ENCODE results near the gene IGF2BP3.
"Not testable (repeated sequence)": the region's sequence is repeated elsewhere in the genome, so short reads cannot be mapped to it uniquely, and the experiment has no call there.

IGF2BP3 gene

DNA sequence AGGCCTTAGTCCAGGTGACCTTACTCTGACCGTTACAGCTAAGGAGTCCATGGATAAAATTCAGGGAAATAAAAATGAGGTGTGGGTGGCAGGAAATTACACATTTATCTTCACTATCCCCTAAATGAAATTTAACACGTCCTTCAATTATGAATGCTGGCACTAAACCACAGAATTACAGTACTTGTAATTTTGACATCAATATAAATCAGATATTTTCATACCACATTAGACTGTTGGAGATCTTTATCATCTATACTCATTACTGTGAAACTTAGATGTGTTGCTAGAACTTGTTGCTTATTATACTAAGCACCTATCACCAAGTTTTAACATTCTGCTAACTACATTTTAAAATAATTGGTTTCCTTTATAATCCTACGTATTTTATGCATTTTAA, 51.1 kb downstream of the IGF2BP3 start:
- DNase-seq = no peak

DNA sequence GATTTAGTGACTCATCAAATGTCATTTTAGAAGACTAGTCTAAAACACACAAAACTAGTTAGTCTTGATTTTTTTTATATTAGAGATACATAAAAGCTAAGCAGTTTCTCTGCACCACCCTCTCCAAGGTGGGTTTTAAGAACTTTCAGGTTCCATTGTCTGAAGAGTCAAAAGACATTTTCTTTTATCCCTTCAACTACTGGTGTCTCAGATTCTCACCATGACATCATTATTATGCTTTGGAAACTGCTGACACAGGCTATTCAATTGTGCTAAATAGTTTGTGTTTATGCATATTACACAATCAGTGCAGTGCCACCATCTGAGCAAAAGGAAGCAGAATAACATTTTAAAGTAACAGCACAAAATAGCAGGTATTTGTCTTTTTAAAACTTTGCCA, 52.2 kb downstream of the IGF2BP3 start:
- DNase-seq = peak; percentile 22

DNA sequence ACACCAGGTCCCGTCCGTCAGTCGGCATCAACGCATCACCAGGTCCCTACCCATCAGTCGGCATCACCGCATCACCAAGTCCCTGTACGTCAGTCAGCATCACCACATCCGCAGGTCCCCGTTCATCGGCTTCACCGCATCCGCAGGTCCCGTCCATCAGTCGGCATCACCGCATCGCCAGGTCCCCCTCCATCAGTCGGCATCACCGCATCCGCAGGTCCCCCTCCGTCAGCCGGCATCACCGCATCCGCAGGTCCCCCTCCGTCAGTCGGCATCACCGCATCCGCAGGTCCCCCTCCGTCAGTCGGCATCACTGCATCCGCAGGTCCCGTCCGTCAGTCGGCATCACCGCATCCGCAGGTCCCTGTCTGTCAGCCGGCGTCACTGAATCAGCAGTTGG, 55.1 kb downstream of the IGF2BP3 start:
- no peak for DNase-seq

DNA sequence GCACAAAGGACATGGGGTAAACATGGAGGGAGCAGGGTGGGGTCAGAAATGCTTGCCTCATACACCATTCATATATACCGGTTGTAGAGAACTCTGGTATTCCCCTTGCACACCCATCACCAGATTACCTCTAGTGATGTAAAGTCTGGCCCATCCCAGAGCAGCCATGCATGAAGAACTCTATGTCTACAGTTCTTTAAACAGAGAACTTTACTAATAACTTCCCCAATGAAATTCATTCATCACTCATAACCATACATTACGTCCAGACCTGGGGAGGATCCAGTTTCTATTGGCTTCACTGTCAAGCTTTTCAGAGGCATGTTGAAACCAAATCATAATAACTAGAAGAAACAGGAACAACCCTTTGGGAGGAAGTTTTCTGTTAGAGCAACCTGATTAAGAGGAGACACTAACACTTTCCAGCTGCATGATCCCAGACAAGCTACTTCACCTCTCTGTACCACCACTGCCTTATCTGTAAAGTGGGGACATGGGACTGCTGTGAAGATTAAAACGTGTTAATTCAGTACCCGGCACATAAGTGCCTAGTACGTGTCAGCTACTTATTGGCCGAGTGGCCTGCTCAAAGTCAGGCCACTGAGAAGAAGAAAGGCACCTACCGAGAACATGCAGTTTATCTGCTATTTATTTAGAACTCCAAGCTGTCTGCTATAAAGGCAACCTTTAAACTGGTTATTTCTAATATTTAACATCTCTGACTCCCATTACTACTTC, 59.7 kb downstream of the IGF2BP3 start:
- no peak for DNase-seq

DNA sequence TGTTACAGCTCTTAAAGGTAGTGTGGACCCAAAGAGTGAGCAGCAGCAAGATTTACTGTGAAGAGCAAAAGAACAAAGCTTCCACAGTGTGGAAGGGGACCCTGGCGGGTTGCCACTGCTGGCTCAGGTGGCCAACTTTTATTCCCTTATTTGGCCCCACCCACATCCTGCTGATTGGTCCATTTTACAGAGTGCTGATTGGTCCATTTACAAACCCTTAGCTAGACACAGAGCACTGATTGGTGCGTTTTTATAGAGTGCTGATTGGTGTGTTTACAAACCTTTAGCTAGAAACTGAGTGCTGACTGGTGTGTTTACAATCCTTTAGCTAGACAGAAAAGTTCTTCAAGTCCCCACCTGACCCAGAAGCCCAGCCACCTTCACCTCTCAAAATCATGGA, 63.7 kb downstream of the IGF2BP3 start:
- DNase-seq = not testable (repeated sequence)

DNA sequence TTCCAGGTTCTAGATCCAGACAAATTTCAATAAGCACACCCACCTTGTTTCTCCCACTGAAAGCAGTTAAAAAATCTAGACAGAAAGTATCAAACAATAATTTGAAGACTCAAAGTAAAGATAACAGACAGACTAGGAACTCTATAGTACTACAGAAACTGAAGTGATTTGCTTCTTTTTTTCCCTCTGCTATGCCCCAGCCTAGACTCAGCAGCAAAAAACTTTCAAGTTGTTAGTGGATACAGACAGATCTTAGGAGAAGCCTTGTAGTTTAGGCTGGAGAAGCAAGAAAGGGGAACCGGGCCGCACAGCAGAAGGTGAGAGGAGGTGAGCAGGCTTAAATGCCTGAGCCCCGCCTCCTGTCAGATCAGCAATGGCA, 65.1 kb downstream of the IGF2BP3 start:
- no peak for DNase-seq

DNA sequence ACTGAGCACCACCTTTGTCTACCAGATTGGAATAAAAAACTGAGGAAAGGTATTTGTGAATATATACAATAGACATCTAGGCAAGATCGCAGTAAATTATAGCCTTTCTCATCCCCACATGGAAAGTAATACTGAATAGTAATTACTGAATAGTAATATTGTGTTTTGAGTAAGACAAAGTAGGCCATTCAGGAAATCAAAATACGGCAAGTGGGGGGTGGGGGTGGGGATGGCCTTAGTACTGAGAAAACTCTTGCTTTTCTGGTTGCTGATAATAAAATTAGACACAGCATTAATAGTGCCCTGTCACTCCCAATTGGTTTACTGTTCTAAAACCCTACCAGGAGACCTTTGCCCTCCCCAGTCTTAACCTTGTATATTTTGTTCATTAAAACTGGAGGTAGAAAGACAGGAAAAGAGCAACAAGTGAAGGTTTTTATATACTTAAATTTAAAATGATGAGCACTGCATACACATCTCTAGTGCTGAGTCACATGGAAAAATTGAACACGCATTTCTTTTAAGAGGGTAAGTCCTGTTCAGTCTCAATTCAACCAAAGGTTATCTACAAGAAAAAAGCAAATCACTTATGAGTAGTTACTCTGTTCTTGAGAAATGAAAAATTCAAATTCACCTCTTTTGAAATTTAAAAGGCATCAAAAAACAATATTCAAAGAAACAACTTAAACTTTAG, 65.6 kb downstream of the IGF2BP3 start:
- DNase-seq = no peak

DNA sequence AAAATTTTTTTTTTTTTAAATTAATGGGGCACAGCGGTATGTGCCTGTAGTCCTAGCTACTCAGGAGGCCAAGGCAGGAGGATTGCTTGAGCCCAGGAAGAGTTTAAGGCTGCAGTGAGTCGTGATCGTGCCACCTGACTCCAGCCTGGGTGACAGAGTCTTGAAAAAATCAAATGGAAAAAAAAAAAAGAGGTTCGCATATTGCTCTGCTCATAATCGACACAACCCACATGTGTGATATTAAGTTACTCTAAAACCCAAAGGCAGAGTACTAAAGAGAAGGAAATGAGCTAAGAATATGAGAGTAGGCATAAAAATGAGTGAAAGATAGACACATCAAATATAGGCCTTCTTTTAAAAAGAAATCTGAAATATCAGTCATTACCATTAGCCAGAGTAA, 66.3 kb downstream of the IGF2BP3 start:
- DNase-seq = no peak

DNA sequence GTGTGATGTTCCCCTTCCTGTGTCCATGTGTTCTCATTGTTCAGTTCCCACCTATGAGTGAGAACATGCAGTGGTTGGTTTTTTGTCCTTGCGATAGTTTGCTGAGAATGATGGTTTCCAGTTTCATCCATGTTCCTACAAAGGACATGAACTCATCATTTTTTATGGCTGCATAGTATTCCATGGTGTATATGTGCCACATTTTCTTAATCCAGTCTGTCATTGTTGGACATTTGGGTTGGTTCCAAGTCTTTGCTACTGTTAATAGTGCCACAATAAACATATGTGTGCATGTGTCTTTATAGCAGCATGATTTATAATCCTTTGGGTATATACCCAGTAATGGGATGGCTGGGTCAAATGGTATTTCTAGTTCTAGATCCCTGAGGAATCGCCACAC, 72.2 kb downstream of the IGF2BP3 start:
- DNase-seq = not testable (repeated sequence)

DNA sequence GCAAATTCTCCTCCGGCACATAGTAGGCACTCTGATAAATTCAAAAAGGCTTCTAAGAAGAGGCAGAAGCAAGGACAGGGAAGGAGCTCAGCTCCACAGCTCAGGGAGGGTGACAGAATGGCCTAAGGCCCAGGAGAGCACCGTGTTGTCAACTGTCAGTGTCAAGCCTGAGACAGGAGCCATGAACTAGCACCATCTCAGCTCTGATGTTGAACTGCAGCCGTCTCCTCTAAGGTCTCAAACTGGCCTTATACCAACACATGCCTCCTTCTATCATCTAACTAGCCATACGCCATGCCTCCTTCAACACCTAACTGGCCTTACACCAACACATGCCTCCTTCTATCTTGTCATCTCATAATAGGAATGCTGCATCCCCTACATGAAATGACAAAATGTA, 73.0 kb downstream of the IGF2BP3 start:
- no peak for DNase-seq

DNA sequence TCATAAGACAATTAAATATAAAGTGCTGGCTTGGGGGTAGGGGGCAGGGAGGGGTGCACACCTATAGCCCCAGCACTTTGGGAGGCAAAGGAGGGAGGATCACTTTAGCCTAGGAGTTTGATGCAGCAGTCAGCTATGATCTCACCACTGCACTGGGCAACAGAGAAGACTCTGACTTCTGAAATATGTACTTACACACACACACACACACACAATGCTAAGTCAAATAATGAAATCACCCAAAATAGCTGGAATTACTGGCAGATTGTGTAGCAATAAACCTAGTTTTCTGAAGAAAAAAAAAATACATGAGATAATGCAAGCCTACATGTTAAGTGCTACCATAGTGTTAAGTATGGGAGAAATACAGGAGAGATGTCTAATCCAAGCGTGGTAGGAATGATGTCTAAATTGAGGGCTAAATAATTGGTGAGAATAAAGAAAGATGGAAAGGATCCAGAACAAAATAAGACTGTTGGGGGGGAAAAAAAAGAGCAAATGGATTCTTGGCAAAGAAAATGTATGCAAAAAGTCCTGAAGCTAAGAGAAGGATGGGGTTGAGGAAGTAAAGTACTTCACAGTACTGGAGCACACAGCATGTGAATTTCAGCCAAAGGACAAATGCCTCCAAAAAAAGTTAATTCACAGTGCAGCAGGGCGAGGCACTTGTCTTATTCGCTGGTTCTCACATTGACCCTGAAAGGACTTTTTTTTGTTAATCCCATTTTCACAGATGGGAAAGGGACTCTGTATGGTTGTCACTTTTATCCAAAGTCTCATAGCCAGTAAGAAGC, 73.9 kb downstream of the IGF2BP3 start:
- DNase-seq = no peak

DNA sequence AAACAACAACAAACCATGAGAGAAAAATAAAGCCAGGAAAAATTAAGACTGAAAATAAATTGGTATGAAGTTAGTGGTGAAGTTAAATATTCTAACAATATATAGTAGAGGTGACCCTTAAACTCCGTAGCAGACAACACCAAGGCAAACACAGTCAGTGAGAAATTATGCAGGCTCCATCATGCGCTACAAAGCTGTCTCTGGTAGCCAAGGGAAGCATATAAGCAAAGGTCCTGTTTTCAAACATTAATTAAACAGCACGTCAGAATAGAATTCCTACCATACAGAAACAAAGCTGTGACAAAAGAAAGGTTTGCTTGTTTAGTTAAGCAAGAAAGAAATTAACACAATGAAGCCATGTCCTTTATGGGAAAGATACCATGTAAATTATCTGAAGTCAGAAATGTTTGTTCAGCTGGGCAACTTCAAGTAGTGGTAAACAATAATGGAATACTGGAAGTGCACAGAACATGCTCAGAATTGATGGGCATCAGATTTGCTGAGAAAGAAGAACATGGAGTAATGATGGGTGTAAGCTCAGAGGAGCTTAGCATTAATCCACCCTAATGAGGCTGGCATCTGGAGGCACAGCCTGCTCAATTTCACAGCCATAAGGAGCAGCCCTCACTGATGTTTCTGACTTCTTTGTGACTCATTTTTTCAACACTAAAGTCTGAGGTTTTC, 75.7 kb downstream of the IGF2BP3 start:
- peak; percentile 59 for DNase-seq

DNA sequence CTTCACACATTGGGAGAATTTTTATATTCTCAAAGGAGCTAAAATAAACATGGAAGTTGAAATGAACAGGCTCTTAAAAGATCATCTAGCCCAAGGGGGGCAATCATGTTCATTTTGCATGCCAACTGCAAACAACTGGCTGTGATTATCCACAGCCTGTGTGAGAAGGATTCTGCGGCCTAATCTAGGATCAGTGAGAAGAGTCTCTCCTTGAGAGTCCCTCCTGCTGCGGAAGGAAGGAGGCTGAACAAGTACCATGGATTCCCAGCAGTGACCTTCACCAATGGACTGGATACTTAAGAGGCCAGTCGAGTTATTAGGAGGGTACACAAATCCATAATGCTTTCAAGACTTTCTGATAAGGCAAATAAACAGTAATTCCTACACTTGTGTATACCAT, 76.7 kb downstream of the IGF2BP3 start:
- DNase-seq = no peak

DNA sequence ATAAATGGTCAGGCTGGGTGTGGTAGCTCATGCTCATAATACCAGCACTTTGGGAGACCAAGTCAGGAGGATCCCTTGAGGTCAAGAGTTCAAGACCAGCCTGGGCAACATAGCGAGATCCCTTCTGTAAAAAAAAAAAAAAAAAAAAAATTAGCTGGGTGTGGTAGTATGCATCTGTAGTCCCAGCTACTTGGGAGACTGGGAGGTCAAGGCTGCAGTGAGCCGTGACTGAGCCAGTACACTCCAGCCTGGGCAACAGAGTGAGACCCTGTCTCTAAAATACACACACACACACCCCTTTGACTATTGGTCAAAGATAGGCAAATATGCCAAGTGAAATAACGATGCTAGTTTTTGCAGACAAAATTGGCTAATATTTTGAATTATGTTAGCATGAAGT, 80.6 kb downstream of the IGF2BP3 start:
- no peak for DNase-seq

DNA sequence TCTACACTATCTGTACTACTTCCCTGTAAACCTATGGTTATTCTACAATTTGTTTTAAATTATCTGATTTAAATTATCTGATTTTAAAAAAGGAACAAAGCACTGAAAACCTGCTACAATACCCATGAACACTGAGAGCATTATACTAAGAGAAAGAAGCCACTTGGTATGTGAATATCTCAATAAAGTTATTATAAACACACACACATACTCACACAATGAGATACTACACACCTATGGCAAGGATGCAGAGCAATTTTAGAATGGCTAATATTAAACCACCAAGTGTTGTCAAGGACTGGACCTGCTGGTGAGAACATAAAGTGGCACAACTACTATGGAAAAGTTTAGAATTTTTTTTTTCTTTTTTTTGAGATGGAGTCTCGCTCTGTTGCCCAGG, 82.7 kb downstream of the IGF2BP3 start:
- no peak for DNase-seq

DNA sequence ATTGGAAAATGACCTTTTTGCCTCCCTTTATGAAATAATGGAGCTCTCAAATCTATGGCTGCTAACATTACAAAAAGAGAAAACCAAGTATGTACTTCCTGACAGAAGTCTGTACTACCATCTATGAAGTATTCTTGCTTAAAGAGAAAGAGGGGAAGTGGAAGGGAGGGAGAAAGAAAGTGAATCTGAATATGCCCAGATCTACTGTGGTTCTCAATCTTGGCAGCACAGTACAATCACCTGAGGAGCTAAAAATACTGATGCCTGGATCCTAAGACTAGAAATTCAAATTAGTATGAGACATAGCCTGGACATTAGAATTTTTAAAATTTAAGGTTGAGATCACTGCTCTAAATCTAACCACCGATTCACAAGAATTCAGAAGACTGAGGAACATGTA, 85.2 kb downstream of the IGF2BP3 start:
- DNase-seq = no peak

DNA sequence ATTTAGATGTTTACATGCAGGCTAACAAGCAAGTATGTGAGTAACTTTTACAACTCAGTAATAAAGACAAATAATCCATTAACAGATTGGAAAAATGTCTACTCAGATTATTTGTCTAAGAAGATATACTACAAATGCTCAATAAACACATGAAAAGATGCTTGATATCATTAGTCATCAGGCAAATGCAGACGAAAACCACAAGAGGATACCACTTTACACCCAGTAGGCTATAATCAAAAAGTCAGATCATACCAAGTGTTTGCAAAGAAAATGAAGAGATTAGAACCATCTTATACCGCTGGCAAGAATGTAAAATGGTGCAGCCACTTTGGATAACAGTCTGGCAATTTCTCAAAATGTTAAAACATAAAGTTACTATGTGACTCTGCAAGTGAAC, 87.1 kb downstream of the IGF2BP3 start:
- DNase-seq = no peak

DNA sequence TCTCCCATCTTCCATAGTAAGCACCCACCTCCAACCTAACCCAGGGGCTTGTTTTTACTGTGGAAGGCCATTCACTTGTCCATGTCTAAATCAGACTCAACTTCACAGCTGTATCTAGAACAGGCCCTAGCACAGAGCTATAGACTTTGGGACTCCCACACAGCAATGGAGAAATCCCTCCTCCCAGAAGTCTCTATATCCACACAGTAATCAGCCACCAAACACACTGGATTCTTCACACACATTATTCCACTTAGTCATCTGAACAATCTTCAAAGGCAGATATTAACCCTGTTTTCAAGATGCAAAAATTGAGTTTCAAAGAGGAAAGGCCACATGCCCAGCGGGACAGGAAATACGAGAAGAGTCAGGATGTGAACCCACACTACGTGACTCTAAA, 89.3 kb downstream of the IGF2BP3 start:
- no peak for DNase-seq

DNA sequence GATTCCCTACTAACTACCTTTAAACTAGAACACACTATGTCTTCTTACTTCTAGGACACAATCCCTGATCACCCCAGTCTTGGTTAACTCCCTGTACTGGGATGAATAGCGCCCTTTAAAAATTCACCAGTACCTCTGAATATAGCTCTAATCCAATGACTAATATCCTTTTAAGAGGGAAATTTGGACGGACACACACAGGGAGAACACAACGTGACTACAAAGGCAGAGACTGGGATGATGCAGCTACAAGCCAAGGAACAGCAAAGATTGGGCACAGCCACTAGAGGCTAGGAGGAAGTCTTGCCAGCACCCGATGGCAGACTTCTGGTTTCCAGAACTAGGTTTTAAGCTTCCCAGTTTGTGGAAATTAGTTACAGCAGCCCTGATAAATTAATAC, 89.7 kb downstream of the IGF2BP3 start:
- DNase-seq = no peak

DNA sequence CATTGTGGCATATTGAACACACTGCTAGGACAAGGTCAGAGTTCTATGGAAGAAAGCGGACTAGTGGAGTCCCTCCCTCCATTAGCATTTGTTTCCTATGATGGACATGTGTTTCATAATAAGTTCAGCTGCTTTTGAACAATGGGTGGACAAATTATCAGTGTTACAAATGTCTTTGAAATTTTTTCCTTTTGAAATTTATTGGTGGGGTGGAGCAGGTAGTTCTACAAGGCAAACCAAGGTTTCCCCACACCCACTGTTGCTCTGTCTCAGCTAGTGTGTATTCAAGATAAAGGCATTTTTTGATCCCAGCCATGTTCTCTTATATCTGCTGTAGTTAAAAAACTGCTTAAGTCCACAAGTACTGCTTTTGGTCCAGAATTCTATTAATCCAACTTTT, 91.3 kb downstream of the IGF2BP3 start:
- no peak for DNase-seq

DNA sequence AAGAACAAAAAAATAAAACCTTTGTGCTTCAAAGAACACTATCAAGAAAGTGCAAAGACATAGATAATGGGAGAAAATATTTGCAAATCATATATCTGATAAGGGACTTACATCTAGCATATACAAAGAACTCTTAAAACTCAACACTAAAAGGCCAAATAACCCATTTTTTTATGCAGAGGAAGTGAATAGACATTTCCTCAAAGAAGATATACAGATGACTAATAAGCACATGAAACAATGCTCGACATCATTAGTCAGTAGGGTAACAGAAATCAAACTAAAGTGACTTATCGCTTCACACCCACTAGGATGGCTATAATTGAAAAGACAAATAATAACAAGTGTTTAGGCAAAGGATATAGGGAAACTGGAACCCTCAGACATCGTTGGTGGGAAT, 93.2 kb downstream of the IGF2BP3 start:
- no peak for DNase-seq

DNA sequence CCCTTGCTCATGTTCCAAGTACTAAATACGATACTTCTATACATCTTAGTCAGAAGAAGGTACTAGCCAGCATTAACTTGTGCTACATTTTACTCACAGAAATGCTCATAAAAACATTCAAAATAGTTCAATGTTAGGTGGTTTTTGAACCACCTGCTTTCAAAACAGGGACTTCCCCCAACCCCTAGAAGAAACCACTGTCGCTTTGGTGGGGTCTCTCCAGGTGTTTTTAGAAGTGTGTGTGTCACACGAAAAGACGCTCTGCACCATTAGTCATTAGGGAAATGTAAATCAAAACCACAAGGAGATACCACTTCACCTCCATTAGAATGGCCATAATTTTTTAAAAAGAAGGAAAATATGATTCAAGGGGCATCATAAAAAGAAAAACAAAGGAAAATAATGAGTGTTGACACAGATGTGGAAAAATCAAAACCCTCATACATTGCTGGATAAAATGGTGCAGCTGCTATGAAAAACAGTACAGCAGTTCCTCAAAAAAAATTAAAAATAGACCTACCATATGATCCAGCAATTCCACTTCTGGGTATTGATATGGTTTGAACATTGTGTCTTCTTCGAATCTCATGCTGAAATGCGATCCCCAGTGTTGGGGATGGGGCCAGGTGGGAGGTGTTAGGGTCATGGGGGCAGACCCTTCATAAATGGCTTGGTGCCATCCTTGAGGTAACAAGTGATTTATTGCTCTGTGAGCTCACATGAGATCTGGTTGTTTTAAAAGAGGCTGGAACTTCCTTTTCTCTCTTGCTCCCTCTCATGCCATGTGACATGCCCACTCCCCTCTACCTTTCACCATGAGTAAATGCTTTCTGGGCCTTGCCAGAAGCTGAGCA, 96.9 kb downstream of the IGF2BP3 start:
- DNase-seq = no peak
